ENCODE measurements around the gene MANEA.

The MANEA gene

GRCh38 chr6:95589067-95589466, 11.7 kb downstream of the MANEA start:
- no peak for DNase-seq

DNA sequence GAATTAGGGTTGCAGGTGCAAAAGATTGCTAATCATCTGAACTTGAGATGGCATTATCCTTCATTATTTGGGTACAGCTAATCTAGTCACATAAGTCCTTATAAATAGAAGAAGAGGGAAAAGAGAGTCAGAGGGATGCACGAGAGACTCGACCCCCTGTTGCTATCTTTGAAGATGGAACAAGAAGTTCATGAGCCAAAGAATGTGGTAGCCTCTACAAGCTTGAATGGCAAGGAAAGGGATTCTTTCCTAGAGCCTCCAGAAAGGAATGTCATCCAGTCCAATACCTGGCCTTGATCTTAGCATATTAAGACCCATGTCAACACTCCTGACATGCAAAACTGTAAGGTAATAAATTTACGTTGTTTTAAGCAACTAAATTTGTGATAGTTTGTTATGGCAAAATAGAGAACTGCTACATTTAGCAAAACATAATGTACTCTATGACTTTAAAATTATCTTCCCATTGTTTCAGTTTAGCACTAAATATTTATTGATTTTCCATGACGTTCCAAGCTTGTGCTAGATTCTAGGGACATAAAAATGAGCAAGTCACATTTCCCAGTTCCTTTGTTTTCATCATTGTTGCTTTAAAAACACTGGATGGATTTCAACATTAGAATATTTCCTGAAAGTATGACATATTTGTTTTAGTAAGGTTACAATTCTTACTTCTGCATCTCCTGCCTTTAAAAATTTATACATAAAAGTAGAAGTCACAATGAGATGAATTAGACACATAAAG, 12.7 kb downstream of the MANEA start:
- no peak for DNase-seq

DNA sequence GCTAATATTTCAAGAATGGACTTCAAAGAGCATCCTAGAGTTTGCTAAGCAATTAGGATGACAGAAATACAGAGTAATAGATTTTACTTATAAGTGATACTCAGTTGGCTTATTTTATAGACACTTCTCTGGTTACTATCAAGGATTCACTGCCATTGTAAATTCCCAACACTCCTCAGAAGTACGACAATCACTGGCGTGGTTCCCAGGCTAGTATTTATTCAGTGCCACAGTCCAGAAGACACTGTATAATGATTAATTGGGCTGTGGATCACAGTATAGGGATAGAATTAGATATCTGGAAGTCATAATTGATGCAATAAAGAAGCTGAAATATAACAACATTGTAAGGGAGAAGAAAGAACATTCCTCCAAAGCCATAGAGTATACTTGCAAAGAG, 15.7 kb downstream of the MANEA start:
- DNase-seq: no peak

- no peak for DNase-seq
Measured at GRCh38 chr6:95596021-95596420, 18.7 kb downstream of the MANEA start.

GRCh38 chr6:95599706-95600105, 22.4 kb downstream of the MANEA start:
- no peak for DNase-seq

DNA sequence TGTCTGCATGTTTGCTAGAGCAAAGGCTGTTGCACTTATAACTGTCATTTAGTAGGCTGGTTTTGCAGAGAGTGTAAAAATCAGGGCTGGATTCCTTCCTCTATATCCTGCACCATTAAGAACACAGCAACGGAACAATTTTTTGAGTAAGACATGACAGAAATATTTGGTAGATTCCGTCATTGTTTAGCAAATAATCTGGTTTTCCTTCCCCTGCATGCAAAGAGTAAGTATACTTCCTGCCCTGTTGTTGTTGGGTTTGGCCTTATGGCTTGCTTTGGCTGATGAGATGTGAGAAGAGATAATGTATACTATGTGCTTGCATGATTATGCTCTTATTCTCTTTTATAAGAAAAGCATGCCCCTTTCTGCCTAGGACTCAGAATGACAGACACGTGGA, 23.8 kb downstream of the MANEA start:
- DNase-seq: no peak

DNA sequence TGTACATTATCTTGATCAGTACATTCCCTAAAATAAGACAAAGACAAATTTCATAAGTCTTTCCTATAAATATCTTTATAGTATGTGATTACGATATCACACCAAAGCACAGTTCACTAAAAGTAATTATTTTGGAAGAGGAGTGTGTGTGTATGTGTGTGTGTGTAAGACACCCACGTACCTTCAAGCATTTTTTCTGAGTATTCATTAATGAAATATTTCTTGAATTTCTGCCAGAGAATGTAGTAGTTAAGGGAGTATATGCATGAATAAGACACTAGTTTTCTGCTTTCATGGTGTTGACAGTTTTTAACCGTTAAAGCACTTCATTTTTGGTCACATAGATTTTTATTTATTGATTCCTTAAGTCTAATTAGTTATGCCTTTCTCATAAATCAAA, 36.8 kb downstream of the MANEA start:
- DNase-seq: no peak

- no peak for DNase-seq
Measured at GRCh38 chr6:95629551-95629950, 52.2 kb downstream of the MANEA start.

GRCh38 chr6:95636552-95637431, 59.5 kb downstream of the MANEA start:
- no peak for DNase-seq

DNA sequence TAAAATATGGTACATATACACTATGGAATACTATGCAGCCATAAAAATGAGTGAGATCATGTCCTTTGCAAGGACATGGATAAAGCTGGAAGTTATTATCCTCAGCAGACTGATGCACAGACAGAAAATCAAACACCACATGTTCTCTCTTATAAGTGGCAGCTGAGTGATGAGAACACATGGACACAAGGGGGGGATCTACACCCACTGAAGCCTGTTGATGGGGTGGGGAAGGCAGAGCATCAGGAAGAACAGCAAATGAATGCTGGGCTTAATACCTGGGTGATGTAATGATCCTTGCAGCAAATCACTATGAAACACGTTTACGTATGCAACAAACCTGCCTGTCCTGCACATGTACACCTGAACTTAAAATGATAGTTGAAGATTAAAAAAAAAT, 71.3 kb downstream of the MANEA start:
- DNase-seq: no peak

GRCh38 chr6:95649451-95649850, 72.1 kb downstream of the MANEA start:
- DNase-seq: no peak

GRCh38 chr6:95654176-95654575, 76.8 kb downstream of the MANEA start:
- DNase-seq: no peak

GRCh38 chr6:95658886-95659285, 81.6 kb downstream of the MANEA start:
- peak; percentile 4 for DNase-seq

Data from NCI-H1436 (cell line).